ENCODE measurements around the gene LEMD2. TPM values are rescaled to one million over a fixed set of nuclear protein-coding genes. Genes with fewer than 3 reads are reported as not detected.

LEMD2 gene
- polyA plus RNA-seq, 1 donor (not counting 4 experiments of a cell fraction or from before 2014, with no cell fraction given), result 48.6 TPM

- Histone ChIP-seq H3K36me3 (ENCODE audit: control insufficient read depth in 2 of 2, extremely low read depth in 1 of 2, insufficient read depth in 2 of 2, low read length in 2 of 2) (no peaks in the 10 kb centered on the region), H3K9ac (ENCODE audit: control insufficient read depth, extremely low read depth, insufficient read depth, low read length) (no peak overlapping the region), H3K4me3 (ENCODE audit: control insufficient read depth in 2 of 3, extremely low read depth in 1 of 3, insufficient read depth in 2 of 3, low read depth in 1 of 3, low read length in 3 of 3) (no peak overlapping the region), H3K4me2 (ENCODE audit: control insufficient read depth, extremely low read depth, insufficient read depth, low read depth, low read length) (no peak overlapping the region), H3K27me3 (ENCODE audit: control insufficient read depth, extremely low read depth, insufficient read depth, low read length) (peaks cover 5% of the 10 kb centered on the region), H3K9me1 (ENCODE audit: control insufficient read depth, extremely low read depth, insufficient read depth, low read length) (peaks cover 2% of the 10 kb centered on the region), H3K9me3 (ENCODE audit: control insufficient read depth, low read depth, low read length) (no peaks in the 10 kb centered on the region), H3K4me1 (ENCODE audit: control insufficient read depth, extremely low read depth, insufficient read depth, low read length) (peaks cover 16% of the 10 kb centered on the region), H3K79me2 (ENCODE audit: control insufficient read depth, insufficient read depth, low read length) (no peaks in the 10 kb centered on the region), H4K20me1 (ENCODE audit: control insufficient read depth, extremely low read depth, insufficient read depth, low read length) (no peaks in the 10 kb centered on the region), H3K27ac (ENCODE audit: control insufficient read depth, insufficient read depth, low read length) (no peak overlapping the region), H2AFZ (ENCODE audit: control insufficient read depth, low read length) (no peak overlapping the region)
- TF ChIP-seq, protein P1, sequence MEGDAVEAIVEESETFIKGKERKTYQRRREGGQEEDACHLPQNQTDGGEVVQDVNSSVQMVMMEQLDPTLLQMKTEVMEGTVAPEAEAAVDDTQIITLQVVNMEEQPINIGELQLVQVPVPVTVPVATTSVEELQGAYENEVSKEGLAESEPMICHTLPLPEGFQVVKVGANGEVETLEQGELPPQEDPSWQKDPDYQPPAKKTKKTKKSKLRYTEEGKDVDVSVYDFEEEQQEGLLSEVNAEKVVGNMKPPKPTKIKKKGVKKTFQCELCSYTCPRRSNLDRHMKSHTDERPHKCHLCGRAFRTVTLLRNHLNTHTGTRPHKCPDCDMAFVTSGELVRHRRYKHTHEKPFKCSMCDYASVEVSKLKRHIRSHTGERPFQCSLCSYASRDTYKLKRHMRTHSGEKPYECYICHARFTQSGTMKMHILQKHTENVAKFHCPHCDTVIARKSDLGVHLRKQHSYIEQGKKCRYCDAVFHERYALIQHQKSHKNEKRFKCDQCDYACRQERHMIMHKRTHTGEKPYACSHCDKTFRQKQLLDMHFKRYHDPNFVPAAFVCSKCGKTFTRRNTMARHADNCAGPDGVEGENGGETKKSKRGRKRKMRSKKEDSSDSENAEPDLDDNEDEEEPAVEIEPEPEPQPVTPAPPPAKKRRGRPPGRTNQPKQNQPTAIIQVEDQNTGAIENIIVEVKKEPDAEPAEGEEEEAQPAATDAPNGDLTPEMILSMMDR (optimal IDR thresholded peaks at IDR 0.05 in 1 of 3, IDR thresholded peaks at IDR 0.05 in 1 of 3, conservative IDR thresholded peaks at IDR 0.05 in 1 of 3; ENCODE audit: extremely low read depth in 1 of 3, insufficient read depth in 2 of 3, low read length in 3 of 3), result no peak
- TF ChIP-seq EZH2 (IDR thresholded peaks at IDR 0.05; ENCODE audit: low read length), result no peak
- dilution Hi-C loops (cut with MboI; ENCODE audit: extremely low pct_ligation_motif_present, low sequenced_read_pairs), result no loop called here
- FAIRE-seq (peak; percentile 46), DNase-seq (ENCODE audit: low read depth, low spot score) (no peak)
These were observed 48.1 kb downstream of the LEMD2 start for GRCh38 chr6:33740794-33741193.

- H3K36me3 ChIP-seq (ENCODE audit: control insufficient read depth in 2 of 2, extremely low read depth in 1 of 2, insufficient read depth in 2 of 2, low read length in 2 of 2), result no peaks in the 10 kb centered on the region
- no peaks in the 10 kb centered on the region for H3K79me2 ChIP-seq (ENCODE audit: control insufficient read depth, insufficient read depth, low read length)
- TF ChIP-seq, protein P1 (optimal IDR thresholded peaks at IDR 0.05 in 1 of 3, IDR thresholded peaks at IDR 0.05 in 1 of 3, conservative IDR thresholded peaks at IDR 0.05 in 1 of 3; ENCODE audit: extremely low read depth in 1 of 3, insufficient read depth in 2 of 3, low read length in 3 of 3), result no peak
- TF ChIP-seq EZH2 (IDR thresholded peaks at IDR 0.05; ENCODE audit: low read length), result no peak
- H2AFZ ChIP-seq (ENCODE audit: control insufficient read depth, low read length), result no peak overlapping the region
- FAIRE-seq (no peak), DNase-seq (ENCODE audit: low read depth, low spot score) (no peak)
- dilution Hi-C loops (cut with MboI; ENCODE audit: extremely low pct_ligation_motif_present, low sequenced_read_pairs), result no loop called here
- no peak overlapping the region for H3K4me3 ChIP-seq (ENCODE audit: control insufficient read depth in 2 of 3, extremely low read depth in 1 of 3, insufficient read depth in 2 of 3, low read depth in 1 of 3, low read length in 3 of 3)
- H3K27ac ChIP-seq (ENCODE audit: control insufficient read depth, insufficient read depth, low read length), result no peak overlapping the region
- H3K4me2 ChIP-seq (ENCODE audit: control insufficient read depth, extremely low read depth, insufficient read depth, low read depth, low read length), result no peak overlapping the region
- H3K9me3 ChIP-seq (ENCODE audit: control insufficient read depth, low read depth, low read length), result no peaks in the 10 kb centered on the region
- H4K20me1 ChIP-seq (ENCODE audit: control insufficient read depth, extremely low read depth, insufficient read depth, low read length), result no peaks in the 10 kb centered on the region
- H3K27me3 ChIP-seq (ENCODE audit: control insufficient read depth, extremely low read depth, insufficient read depth, low read length), result peaks cover 5% of the 10 kb centered on the region
- H3K9me1 ChIP-seq (ENCODE audit: control insufficient read depth, extremely low read depth, insufficient read depth, low read length), result peaks cover 2% of the 10 kb centered on the region
- no peak overlapping the region for H3K9ac ChIP-seq (ENCODE audit: control insufficient read depth, extremely low read depth, insufficient read depth, low read length)
- peaks cover 14% of the 10 kb centered on the region for H3K4me1 ChIP-seq (ENCODE audit: control insufficient read depth, extremely low read depth, insufficient read depth, low read length)
These were observed 48.7 kb downstream of the LEMD2 start for GRCh38 chr6:33740204-33740608.

All from keratinocyte (primary cell).